ENCODE results near the gene OR10A2. TPM values are rescaled to one million over a fixed set of nuclear protein-coding genes. Genes with fewer than 3 reads are reported as not detected.
"Not testable (repeated sequence)": the region's sequence is repeated elsewhere in the genome, so short reads cannot be mapped to it uniquely, and the experiment has no call there.

OR10A2 gene
- polyA plus RNA-seq, 1 experiment: not detected

GRCh38 chr11:6876325-6876724 lies 13.5 kb downstream of the OR10A2 start, which contains the start of gene OR10A4:
Gene OR10A4 (plus strand): TSS chr11:6876625. CDS start chr11:6876648, 23 bp downstream.
- ChIA-PET CTCF (no interaction called here), POLR2A (no interaction called here)
- no peak within 1 kb of the TSS for H3K4me3 ChIP-seq (ENCODE audit: low read depth, low read length)
- TF ChIP-seq, protein P1, sequence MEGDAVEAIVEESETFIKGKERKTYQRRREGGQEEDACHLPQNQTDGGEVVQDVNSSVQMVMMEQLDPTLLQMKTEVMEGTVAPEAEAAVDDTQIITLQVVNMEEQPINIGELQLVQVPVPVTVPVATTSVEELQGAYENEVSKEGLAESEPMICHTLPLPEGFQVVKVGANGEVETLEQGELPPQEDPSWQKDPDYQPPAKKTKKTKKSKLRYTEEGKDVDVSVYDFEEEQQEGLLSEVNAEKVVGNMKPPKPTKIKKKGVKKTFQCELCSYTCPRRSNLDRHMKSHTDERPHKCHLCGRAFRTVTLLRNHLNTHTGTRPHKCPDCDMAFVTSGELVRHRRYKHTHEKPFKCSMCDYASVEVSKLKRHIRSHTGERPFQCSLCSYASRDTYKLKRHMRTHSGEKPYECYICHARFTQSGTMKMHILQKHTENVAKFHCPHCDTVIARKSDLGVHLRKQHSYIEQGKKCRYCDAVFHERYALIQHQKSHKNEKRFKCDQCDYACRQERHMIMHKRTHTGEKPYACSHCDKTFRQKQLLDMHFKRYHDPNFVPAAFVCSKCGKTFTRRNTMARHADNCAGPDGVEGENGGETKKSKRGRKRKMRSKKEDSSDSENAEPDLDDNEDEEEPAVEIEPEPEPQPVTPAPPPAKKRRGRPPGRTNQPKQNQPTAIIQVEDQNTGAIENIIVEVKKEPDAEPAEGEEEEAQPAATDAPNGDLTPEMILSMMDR (IDR thresholded peaks at IDR 0.05; ENCODE audit: insufficient read depth, low read depth, low read length): no peak
- no peak for DNase-seq (ENCODE audit: low read depth)
- no peaks in the 10 kb centered on the region for H3K36me3 ChIP-seq (ENCODE audit: control insufficient read depth, insufficient read depth, low read length)
- no peaks in the 10 kb centered on the region for H3K27me3 ChIP-seq (ENCODE audit: control insufficient read depth, insufficient read depth, low read length)

GRCh38 chr11:6876914-6877313 lies 14.1 kb downstream of the OR10A2 start:
- Histone ChIP-seq H3K4me3 (ENCODE audit: low read depth, low read length) (no peak overlapping the region), H3K27me3 (ENCODE audit: control insufficient read depth, insufficient read depth, low read length) (no peaks in the 10 kb centered on the region), H3K36me3 (ENCODE audit: control insufficient read depth, insufficient read depth, low read length) (no peaks in the 10 kb centered on the region)
- ChIA-PET POLR2A (no interaction called here), CTCF (no interaction called here)
- TF ChIP-seq, protein P1 (IDR thresholded peaks at IDR 0.05; ENCODE audit: insufficient read depth, low read depth, low read length): no peak
- DNase-seq (ENCODE audit: low read depth): no peak

DNA sequence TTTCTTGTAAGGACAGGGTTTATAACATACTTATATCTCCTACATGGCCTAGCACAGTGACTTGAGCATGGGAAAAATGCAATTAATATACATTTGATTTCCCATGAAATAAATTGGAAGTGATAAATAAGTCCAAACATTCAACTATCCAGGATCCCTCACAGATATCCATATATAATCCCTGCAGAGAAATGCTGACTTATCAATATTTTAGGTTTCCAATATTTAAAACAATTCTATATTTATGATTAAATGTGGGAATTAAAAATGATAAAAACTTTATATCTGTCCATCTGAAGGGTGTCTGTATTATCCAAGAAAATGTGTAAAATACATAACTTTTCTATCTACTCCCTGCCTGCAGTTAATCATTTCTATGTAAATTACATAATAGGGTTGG lies 19.9 kb downstream of the OR10A2 start:
- TF ChIP-seq, protein P1 (IDR thresholded peaks at IDR 0.05; ENCODE audit: insufficient read depth, low read depth, low read length): no peak
- H3K27me3 ChIP-seq (ENCODE audit: control insufficient read depth, insufficient read depth, low read length): no peaks in the 10 kb centered on the region
- POLR2A ChIA-PET: no interaction called here
- no peaks in the 10 kb centered on the region for H3K36me3 ChIP-seq (ENCODE audit: control insufficient read depth, insufficient read depth, low read length)
- DNase-seq (ENCODE audit: low read depth): no peak
- CTCF ChIA-PET: no interaction called here
- no peak overlapping the region for H3K4me3 ChIP-seq (ENCODE audit: low read depth, low read length)

DNA sequence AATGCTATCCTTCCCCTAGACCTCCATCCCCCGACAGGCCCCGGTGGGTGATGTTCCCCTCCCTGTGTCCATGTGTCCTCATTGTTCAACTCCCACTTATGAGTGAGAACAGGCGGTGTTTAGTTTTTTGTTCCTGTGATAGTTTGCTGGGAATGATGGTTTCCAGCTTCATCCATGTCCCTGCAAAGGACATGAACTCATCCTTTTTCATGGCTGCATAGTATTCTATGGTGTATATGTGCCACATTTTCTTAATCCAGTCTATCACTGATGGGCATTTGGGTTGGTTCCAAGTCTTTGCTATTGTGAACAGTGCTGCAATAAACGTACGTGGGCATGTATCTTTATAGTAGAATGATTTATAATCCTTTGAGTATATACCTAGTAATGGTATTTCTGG lies 24.9 kb downstream of the OR10A2 start:
- POLR2A ChIA-PET, CTCF ChIA-PET: not testable (repeated sequence)

DNA sequence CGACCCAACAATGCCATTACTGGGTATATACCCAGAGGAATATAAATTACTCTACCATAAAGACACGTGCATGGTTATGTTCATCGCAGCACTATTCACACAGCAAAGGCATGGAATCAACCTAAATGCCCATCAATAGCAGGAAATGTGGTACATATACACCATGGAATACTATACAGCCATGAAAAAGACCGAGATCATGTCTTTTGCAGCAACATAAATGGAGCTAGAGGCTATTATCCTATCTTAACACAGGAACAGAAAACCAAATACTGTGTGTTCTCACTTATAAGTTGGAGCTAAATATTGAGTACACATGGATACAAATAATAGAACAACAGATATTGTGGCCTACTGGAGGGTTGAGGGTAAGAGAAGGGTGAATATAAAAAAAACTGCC lies 26.0 kb downstream of the OR10A2 start:
- TF ChIP-seq, protein P1 (IDR thresholded peaks at IDR 0.05; ENCODE audit: insufficient read depth, low read depth, low read length): no peak
- Histone ChIP-seq H3K4me3 (ENCODE audit: low read depth, low read length) (no peak overlapping the region), H3K27me3 (ENCODE audit: control insufficient read depth, insufficient read depth, low read length) (no peaks in the 10 kb centered on the region), H3K36me3 (ENCODE audit: control insufficient read depth, insufficient read depth, low read length) (no peaks in the 10 kb centered on the region)
- no peak for DNase-seq (ENCODE audit: low read depth)
- POLR2A ChIA-PET: no interaction called here
- CTCF ChIA-PET: interaction anchor here (1.0 kb wide), 1 partner anchor 19 kb away, joined by 3 read pairs; no protein-coding TSS in a partner anchor

More for the DNA sequence above, 24.9 kb downstream of the OR10A2 start:
- H3K36me3 ChIP-seq (ENCODE audit: control insufficient read depth, insufficient read depth, low read length); DNase-seq (ENCODE audit: low read depth); H3K27me3 ChIP-seq (ENCODE audit: control insufficient read depth, insufficient read depth, low read length); H3K4me3 ChIP-seq (ENCODE audit: low read depth, low read length): not testable (repeated sequence)

DNA sequence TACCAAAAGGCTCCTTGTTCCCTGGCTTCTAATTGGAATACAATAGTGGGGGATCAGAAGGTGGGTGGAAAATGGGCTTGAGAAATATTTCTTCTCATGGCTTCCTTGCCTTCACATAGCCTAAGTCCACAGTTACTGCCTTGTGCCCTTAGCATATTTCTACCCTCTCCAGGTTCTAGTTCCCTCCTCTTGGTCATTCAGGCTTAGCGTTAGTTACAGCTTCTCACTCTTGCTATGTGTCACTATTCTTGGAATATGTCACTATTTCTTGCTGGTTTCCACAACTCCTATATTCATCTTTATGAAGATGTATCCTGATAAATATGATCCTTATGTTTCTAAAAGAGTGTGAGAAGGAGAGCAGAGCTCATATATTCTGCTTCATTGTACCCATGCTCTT lies 27.0 kb downstream of the OR10A2 start:
- no peaks in the 10 kb centered on the region for H3K27me3 ChIP-seq (ENCODE audit: control insufficient read depth, insufficient read depth, low read length)
- ChIA-PET CTCF (interaction anchor here (1.0 kb wide), 1 partner anchor 20 kb away, joined by 3 read pairs; no protein-coding TSS in a partner anchor), POLR2A (no interaction called here)
- DNase-seq (ENCODE audit: low read depth): no peak
- H3K4me3 ChIP-seq (ENCODE audit: low read depth, low read length): no peak overlapping the region
- TF ChIP-seq, protein P1 (IDR thresholded peaks at IDR 0.05; ENCODE audit: insufficient read depth, low read depth, low read length): no peak
- H3K36me3 ChIP-seq (ENCODE audit: control insufficient read depth, insufficient read depth, low read length): no peaks in the 10 kb centered on the region
